Prostate gland (tissue), 2 donors: ENCODE measurements around the gene LTK. TPM values are rescaled to one million over a fixed set of nuclear protein-coding genes. Genes with fewer than 3 reads are reported as not detected.

Experiments
- DNase-seq: peaks from one replicate; pipeline ENCODE4 v3.0.0-alpha.2; 2019; ENCODE audit warnings: low spot score
- H3K27ac ChIP-seq, 2 donors: fragments of 200-600 bp; sonication (generic); 2 replicates each; pipeline ENCODE4 v1.5.1; 2017 to 2019
- H3K27me3 ChIP-seq: fragments of 200-600 bp; sonication (generic); replicated peaks from 2 replicates; pipeline ENCODE4 v1.5.1; 2019; ENCODE audit not compliant: insufficient read depth
- H3K36me3 ChIP-seq, 2 donors: fragments of 200-600 bp; sonication (generic); 1 replicate in 1 of 2; 2 replicates in 1 of 2; pipeline versions ENCODE4 v1.5.1 to v1.8.1; 2017 to 2019
- H3K4me1 ChIP-seq: fragments of 200-600 bp; sonication (generic); replicated peaks from 2 replicates; pipeline ENCODE4 v1.5.1; 2019
- H3K4me3 ChIP-seq, 2 donors: fragments of 200-600 bp; sonication (generic); 2 replicates each; pipeline ENCODE4 v1.5.1; 2017 to 2019
- H3K9me3 ChIP-seq: fragments of 200-600 bp; sonication (generic); 2 replicates; pipeline ENCODE4 v1.5.1; 2017
- CTCF ChIP-seq, 4 experiments: fragments of 200-600 bp in 2 of 4; fragments of 450-650 bp in 2 of 4; sonication (generic) in 2 of 4; IDR thresholded peaks; 1 replicate in 3 of 4; 2 replicates in 1 of 4; pipeline ENCODE4 v1.5.1; 2016 to 2019; ENCODE audit warnings: antibody characterized with exemption in 4 of 4, mild to moderate bottlenecking in 2 of 4, moderate library complexity in 2 of 4
- POLR2A ChIP-seq: fragments of 450-650 bp; IDR thresholded peaks from one replicate; pipeline ENCODE4 v1.6.1; 2016; ENCODE audit warnings: antibody characterized with exemption, mild to moderate bottlenecking
- POLR2AphosphoS5 ChIP-seq: sonication (generic); formaldehyde crosslinking; IDR thresholded peaks from one replicate; pipeline ENCODE4 v1.6.1; 2017; ENCODE audit warnings: antibody characterized with exemption
- WGBS: methylation state at CpG from one replicate; pipeline ENCODE4 v1.1.5; 2018; 5-methylcytosine and 5-hydroxymethylcytosine counted together
- intact Hi-C: fragments of 100-400 bp; cut with DNase I; formaldehyde crosslinking; loops from one replicate; pipeline ENCODE4 v1.14.2; 2022
- total RNA-seq, 2 donors: library from RNA; depleted of rRNA; stranded (reverse); fragments of >200 nt; gene quantifications; one replicate each; pipeline ENCODE4 v1.1.0, GENCODE V29; 2016

Gene LTK
- total RNA-seq, 2 donors from 2014 or later = 1.5 TPM; not detected in 1

GRCh38 chr15:41489641-41490040, 24.0 kb downstream of the LTK start:
- Histone ChIP-seq H3K9me3 (no peaks in the 10 kb centered on the region), H3K4me3 (no peak overlapping the region), H3K27me3 (peaks cover 3% of the 10 kb centered on the region), H3K36me3 (no peaks in the 10 kb centered on the region), H3K27ac (no peak overlapping the region), H3K4me1 (peaks cover 6% of the 10 kb centered on the region)
- 100% methylated on average over 2 of the region's 2 CpGs for WGBS
- TF ChIP-seq POLR2AphosphoS5 (no peak), POLR2A (no peak), CTCF (IDR thresholded peaks at IDR 0.05) (no peak)
- intact Hi-C loops = no loop called here
- no peak for DNase-seq

DNA sequence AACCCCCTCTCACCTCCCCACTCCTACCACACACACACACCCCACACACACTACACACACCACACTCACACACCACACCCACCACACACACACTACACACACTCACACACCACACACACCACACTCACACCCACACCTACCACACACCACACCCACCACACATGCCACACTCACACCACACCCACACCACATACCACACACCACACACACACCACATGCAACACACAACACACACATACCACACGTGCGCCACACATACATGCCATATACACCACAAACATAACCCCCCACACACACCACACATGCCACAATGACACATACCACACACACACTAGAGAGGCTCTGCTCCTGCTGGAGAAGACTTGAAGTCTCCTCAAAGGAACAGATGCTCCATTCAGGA, 25.8 kb downstream of the LTK start:
- no peak overlapping the region for H3K27ac ChIP-seq
- 89% methylated on average over 2 of the region's 2 CpGs for WGBS
- H3K36me3 ChIP-seq = no peaks in the 10 kb centered on the region
- intact Hi-C loops = no loop called here
- H3K4me3 ChIP-seq = no peak overlapping the region
- no peaks in the 10 kb centered on the region for H3K27me3 ChIP-seq
- peaks cover under 1% of the 10 kb centered on the region for H3K4me1 ChIP-seq
- DNase-seq = no peak
- TF ChIP-seq POLR2AphosphoS5 = no peak
- no peak for TF ChIP-seq POLR2A
- TF ChIP-seq CTCF (IDR thresholded peaks at IDR 0.05) = no peak
- H3K9me3 ChIP-seq = no peaks in the 10 kb centered on the region

DNA sequence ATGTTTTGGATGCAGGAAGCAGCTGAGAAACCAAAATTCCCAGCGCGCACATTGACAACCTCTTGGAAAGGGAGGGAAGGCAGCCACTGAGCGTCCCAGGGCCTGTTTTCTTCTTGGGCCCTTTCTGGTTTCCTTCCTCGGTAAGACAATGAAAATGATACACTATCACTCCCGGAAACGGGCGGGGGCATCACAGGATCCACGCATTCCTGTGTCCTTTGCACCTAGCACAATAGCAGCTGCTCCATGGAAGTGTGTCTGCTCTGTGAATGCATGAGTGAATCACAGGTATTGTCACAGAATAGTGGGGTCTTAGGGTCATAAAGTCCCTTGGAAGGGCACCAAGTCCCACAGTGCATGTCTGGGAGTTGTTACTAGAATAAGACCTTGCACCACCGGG, 26.2 kb downstream of the LTK start:
- no peaks in the 10 kb centered on the region for H3K27me3 ChIP-seq
- no peak for DNase-seq
- TF ChIP-seq CTCF (IDR thresholded peaks at IDR 0.05) (no peak), POLR2AphosphoS5 (no peak), POLR2A (no peak)
- H3K4me1 ChIP-seq = no peaks in the 10 kb centered on the region
- no peak overlapping the region for H3K27ac ChIP-seq
- intact Hi-C loops = no loop called here
- H3K36me3 ChIP-seq = no peaks in the 10 kb centered on the region
- H3K9me3 ChIP-seq = no peaks in the 10 kb centered on the region
- no peak overlapping the region for H3K4me3 ChIP-seq
- 71% methylated on average over 9 of the region's 9 CpGs for WGBS

- Histone ChIP-seq H3K27me3 (no peaks in the 10 kb centered on the region), H3K27ac (no peak overlapping the region), H3K9me3 (no peaks in the 10 kb centered on the region), H3K36me3 (no peaks in the 10 kb centered on the region), H3K4me1 (no peaks in the 10 kb centered on the region), H3K4me3 (no peak overlapping the region)
- no peak for TF ChIP-seq CTCF (IDR thresholded peaks at IDR 0.05)
- no peak for TF ChIP-seq POLR2A
- TF ChIP-seq POLR2AphosphoS5 = no peak
- DNase-seq = no peak
- WGBS = 80% methylated on average over 43 of the region's 43 CpGs
- intact Hi-C loops = no loop called here
Measured at GRCh38 chr15:41486286-41486685, 27.3 kb downstream of the LTK start.

DNA sequence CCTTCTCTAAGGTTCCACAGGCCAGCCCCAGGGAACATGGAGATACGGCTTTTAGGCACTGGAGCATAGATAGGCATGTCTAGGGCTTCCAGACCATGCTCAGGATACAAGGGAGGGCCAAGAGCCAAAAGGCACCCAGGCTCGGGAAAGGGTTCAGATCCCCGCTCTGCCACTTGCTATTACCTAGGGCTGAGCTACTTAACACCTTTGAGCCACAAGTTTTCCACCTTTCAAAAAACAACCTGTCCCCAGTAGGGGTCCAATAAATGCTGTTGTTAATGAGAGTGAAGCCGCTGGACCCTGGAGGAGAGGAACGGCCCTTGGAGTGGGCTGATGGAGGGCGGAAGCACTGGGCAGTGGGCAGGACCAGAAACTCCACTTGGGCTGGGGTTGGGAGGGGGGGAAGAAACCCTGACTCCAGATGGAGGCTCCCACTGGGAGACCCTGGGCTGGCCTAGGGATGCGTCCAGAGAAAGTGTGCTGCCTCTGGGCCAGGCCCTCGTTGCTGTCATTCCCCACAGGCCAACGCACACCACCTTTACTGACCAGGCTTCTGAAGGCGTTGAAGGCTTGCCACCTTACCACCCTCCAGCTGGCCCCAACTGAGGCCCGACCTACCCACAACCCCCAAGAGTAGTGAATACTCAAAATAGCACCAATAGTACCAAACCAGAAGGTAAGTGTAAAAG, 28.5 kb downstream of the LTK start:
- no peak for DNase-seq
- H3K27me3 ChIP-seq = no peaks in the 10 kb centered on the region
- TF ChIP-seq POLR2A = no peak
- no peak for TF ChIP-seq CTCF (IDR thresholded peaks at IDR 0.05)
- TF ChIP-seq POLR2AphosphoS5 = no peak
- no peaks in the 10 kb centered on the region for H3K9me3 ChIP-seq
- intact Hi-C loops = no loop called here
- H3K4me1 ChIP-seq = no peaks in the 10 kb centered on the region
- no peak overlapping the region for H3K27ac ChIP-seq
- peaks cover 0 to 9% of the 10 kb centered on the region in 2 donors for H3K36me3 ChIP-seq
- 79% methylated on average over 11 of the region's 11 CpGs for WGBS
- H3K4me3 ChIP-seq = no peak overlapping the region
